Upper lobe of left lung (tissue), 6 donors: ENCODE measurements around the gene TRIM13. TPM values are rescaled to one million over a fixed set of nuclear protein-coding genes. Genes with fewer than 3 reads are reported as not detected.

ENCODE experiments used
- ATAC-seq, 2 donors: fragments of 200-7000 bp; cut with Tn5 transposase; one replicate each; pipeline ENCODE4 v1.9.1; 2022; ENCODE audit warnings: mild to moderate bottlenecking in 2 of 2, moderate library complexity in 2 of 2; ENCODE audit not compliant: low FRiP score in 2 of 2
- DNase-seq, 2 donors: peaks; one replicate each; pipeline ENCODE4 v3.0.0-alpha.2; 2019 to 2020
- H3K27ac ChIP-seq, 4 donors: fragments of 200-600 bp; sonication (generic); one replicate each; pipeline ENCODE4 v1.5.1; 2016 to 2019
- H3K27me3 ChIP-seq, 4 donors: fragments of 200-600 bp; sonication (generic); one replicate each; pipeline ENCODE4 v1.5.1; 2017 to 2019
- H3K36me3 ChIP-seq, 4 donors: fragments of 200-600 bp; sonication (generic); one replicate each; pipeline ENCODE4 v1.5.1; 2016 to 2019
- H3K4me1 ChIP-seq, 4 donors: fragments of 200-600 bp; sonication (generic); one replicate each; pipeline ENCODE4 v1.5.1; 2018 to 2019
- H3K4me3 ChIP-seq, 4 donors: fragments of 200-600 bp; sonication (generic); one replicate each; pipeline ENCODE4 v1.5.1; 2017 to 2019; ENCODE audit warnings: mild to moderate bottlenecking in 2 of 4, moderate library complexity in 1 of 4
- H3K9me3 ChIP-seq, 4 donors: fragments of 200-600 bp; sonication (generic); one replicate each; pipeline ENCODE4 v1.5.1; 2018 to 2019
- EP300 ChIP-seq, 4 donors: sonication (generic); formaldehyde crosslinking; IDR thresholded peaks; one replicate each; pipeline ENCODE4 v1.5.1; 2017; ENCODE audit warnings: antibody characterized with exemption in 4 of 4, control low read depth in 2 of 4
- POLR2A ChIP-seq, 4 donors: fragments of 450-650 bp; IDR thresholded peaks; one replicate each; pipeline ENCODE4 v1.5.1; 2016 to 2017; ENCODE audit warnings: antibody characterized with exemption in 4 of 4, mild to moderate bottlenecking in 2 of 4
- POLR2AphosphoS5 ChIP-seq, 2 donors: sonication (generic); formaldehyde crosslinking; IDR thresholded peaks; one replicate each; pipeline ENCODE4 v1.5.1; 2017; ENCODE audit warnings: antibody characterized with exemption in 2 of 2
- WGBS, 2 donors: methylation state at CpG; one replicate each; pipeline ENCODE4 v1.1.5; 2017 to 2018; 5-methylcytosine and 5-hydroxymethylcytosine counted together
- total RNA-seq, 6 donors: library from RNA; depleted of rRNA in 4 of 6; stranded (reverse); fragments of >200 nt in 4 of 6; gene quantifications; one replicate each; pipeline versions ENCODE4 v1.1.0 to v1.2.1, GENCODE V29; 2016 to 2021
- TF ChIP-seq, protein P1 (sequence below), 6 experiments: fragments of 450-650 bp in 4 of 6; fragments of 200-600 bp in 2 of 6; sonication (generic) in 2 of 6; IDR thresholded peaks; one replicate each; pipeline ENCODE4 v1.5.1; 2016 to 2019; ENCODE audit warnings: antibody characterized with exemption in 6 of 6
- donor health status: DM: no; HTN: no; CAD: no; lungs with moderate emphysema.
- donor health status: DM: no; HTN: yes; CAD: no; lungs with severe emphysema.

TRIM13 gene
- total RNA-seq, 6 donors from 2014 or later, result 7.7 to 36.4 (median 26.3) TPM

DNA sequence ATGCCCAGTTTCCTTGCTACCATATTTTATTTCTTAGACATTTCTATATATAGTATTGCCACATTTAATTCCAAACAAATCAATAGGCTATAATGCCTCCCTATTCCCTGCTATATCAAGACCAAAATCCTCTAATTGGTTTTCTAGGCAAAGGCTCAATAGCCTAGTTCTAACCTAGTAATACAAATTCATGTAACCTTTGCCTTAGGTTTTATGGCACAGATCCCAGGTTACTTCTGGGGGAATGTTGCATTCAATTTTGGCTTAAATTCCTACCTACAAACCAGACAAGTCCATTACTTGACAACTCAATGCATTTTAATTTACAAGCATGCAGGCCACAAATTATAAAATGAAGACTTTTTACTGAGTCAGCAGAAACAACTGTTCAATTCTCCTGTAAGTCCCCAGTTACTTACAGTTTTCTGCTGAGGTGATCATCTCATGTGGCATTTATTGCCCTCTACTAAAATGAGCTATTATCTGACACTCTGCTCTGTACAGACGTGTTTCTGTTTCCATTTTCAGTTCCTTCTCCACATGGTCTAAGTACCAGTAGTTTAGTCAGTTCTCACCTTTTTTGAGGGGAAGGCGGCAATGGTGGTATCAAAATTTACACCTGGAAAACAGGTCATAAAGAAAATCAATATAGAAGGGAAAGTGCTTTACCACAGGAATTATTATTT is 30.1 kb downstream of the TRIM13 start:
- no peak overlapping the region for H3K27ac ChIP-seq
- WGBS, 2 donors, result 77 to 92% methylated on average over 2 of the region's 2 CpGs
- TF ChIP-seq POLR2A (IDR thresholded peaks at IDR 0.05) (no peak), EP300 (IDR thresholded peaks at IDR 0.05) (no peak), POLR2AphosphoS5 (IDR thresholded peaks at IDR 0.05) (no peak)
- TF ChIP-seq, protein P1, sequence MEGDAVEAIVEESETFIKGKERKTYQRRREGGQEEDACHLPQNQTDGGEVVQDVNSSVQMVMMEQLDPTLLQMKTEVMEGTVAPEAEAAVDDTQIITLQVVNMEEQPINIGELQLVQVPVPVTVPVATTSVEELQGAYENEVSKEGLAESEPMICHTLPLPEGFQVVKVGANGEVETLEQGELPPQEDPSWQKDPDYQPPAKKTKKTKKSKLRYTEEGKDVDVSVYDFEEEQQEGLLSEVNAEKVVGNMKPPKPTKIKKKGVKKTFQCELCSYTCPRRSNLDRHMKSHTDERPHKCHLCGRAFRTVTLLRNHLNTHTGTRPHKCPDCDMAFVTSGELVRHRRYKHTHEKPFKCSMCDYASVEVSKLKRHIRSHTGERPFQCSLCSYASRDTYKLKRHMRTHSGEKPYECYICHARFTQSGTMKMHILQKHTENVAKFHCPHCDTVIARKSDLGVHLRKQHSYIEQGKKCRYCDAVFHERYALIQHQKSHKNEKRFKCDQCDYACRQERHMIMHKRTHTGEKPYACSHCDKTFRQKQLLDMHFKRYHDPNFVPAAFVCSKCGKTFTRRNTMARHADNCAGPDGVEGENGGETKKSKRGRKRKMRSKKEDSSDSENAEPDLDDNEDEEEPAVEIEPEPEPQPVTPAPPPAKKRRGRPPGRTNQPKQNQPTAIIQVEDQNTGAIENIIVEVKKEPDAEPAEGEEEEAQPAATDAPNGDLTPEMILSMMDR (IDR thresholded peaks at IDR 0.05), result no peak
- DNase-seq (no peak), ATAC-seq (no peak)
- H3K4me1 ChIP-seq, result peaks cover 0 to 10% (median 2%) of the 10 kb centered on the region in 4 donors
- H3K4me3 ChIP-seq, result no peak overlapping the region
- no peaks in the 10 kb centered on the region for H3K27me3 ChIP-seq
- no peaks in the 10 kb centered on the region for H3K9me3 ChIP-seq
- H3K36me3 ChIP-seq, result peaks cover 0 to 4% (median 2%) of the 10 kb centered on the region in 4 donors

DNA sequence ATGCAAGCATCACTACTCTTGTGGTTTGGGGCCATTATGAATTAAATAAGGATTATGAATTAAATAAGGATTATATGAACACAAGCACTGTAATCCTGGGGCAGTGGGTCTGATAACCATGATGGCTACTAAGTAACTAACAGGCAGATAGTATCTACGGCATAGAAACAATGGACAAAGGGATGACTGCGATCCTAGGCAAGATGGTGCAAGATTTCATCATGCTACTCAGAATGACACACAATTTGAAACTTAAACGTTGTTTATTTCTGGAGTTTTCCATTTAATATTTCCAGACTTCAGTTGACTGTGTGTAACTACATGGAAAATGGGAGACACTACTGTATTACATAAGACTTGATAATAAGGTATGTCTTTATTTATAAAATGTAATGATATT is 33.5 kb downstream of the TRIM13 start:
- no peak overlapping the region for H3K4me3 ChIP-seq
- peaks cover 0 to 10% (median 2%) of the 10 kb centered on the region in 4 donors for H3K4me1 ChIP-seq
- no peak overlapping the region for H3K27ac ChIP-seq
- no peaks in the 10 kb centered on the region for H3K27me3 ChIP-seq
- peaks cover 0 to 3% (median 0%) of the 10 kb centered on the region in 4 donors for H3K36me3 ChIP-seq
- TF ChIP-seq, protein P1 (IDR thresholded peaks at IDR 0.05), result no peak
- TF ChIP-seq POLR2A (IDR thresholded peaks at IDR 0.05) (no peak), EP300 (IDR thresholded peaks at IDR 0.05) (no peak), POLR2AphosphoS5 (IDR thresholded peaks at IDR 0.05) (no peak)
- WGBS, 2 donors, result 86 to 87% methylated on average over 3 of the region's 3 CpGs
- no peaks in the 10 kb centered on the region for H3K9me3 ChIP-seq
- DNase-seq (no peak), ATAC-seq (no peak)

DNA sequence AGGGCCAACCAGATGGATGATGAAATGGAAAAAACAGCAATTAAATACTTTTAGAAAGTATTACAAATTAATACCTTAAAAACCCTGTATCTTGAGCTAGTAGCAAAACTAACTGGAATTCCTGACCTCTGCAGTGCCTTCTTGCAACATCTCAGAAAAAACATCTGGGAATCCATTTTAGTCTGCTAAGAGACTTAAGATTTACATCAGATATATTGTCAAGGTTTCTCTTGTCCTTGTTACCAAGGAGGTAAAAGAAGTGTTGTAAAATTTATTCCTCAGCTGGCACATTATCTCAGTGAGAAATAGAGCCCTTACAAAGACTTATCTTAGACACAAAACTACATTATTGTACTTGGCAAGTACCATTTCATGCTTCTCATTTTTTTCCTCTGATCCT is 36.9 kb downstream of the TRIM13 start:
- no peaks in the 10 kb centered on the region for H3K36me3 ChIP-seq
- ATAC-seq, result no peak

DNA sequence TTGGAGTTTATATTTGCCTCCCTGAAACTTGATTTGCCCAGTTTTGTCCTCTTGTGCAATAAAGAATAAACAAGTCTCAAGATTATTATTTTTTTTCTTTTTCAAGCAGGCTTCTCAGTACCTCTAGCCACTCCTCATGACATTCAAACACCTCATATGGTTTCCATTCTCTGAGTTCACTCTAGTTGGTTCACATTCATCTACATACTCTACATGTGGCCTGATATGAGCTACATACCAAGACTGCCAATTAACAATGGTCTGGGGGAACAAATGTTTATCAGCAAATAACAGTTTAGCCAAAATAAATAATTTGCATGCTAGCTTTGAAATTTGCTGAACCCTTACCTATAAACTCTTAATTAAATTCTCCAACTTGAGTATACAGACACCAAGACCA is 40.9 kb downstream of the TRIM13 start:
- H3K27ac ChIP-seq, result no peak overlapping the region
- no peak for TF ChIP-seq EP300 (IDR thresholded peaks at IDR 0.05)
- no peak for TF ChIP-seq POLR2AphosphoS5 (IDR thresholded peaks at IDR 0.05)
- TF ChIP-seq, protein P1 (IDR thresholded peaks at IDR 0.05), result no peak
- TF ChIP-seq POLR2A (IDR thresholded peaks at IDR 0.05), result no peak
- H3K9me3 ChIP-seq, result no peaks in the 10 kb centered on the region
- no peaks in the 10 kb centered on the region for H3K27me3 ChIP-seq
- no peak for DNase-seq
- H3K36me3 ChIP-seq, result no peaks in the 10 kb centered on the region
- H3K4me1 ChIP-seq, result no peaks in the 10 kb centered on the region
- no peak overlapping the region for H3K4me3 ChIP-seq
- no peak for ATAC-seq

More for the DNA sequence above, 36.9 kb downstream of the TRIM13 start:
- no peaks in the 10 kb centered on the region for H3K4me1 ChIP-seq
- no peaks in the 10 kb centered on the region for H3K9me3 ChIP-seq
- no peak for TF ChIP-seq EP300 (IDR thresholded peaks at IDR 0.05)
- TF ChIP-seq, protein P1 (IDR thresholded peaks at IDR 0.05), result no peak
- no peak for TF ChIP-seq POLR2A (IDR thresholded peaks at IDR 0.05)
- TF ChIP-seq POLR2AphosphoS5 (IDR thresholded peaks at IDR 0.05), result no peak
- no peaks in the 10 kb centered on the region for H3K27me3 ChIP-seq
- no peak overlapping the region for H3K4me3 ChIP-seq
- DNase-seq, result no peak
- H3K27ac ChIP-seq, result no peak overlapping the region

DNA sequence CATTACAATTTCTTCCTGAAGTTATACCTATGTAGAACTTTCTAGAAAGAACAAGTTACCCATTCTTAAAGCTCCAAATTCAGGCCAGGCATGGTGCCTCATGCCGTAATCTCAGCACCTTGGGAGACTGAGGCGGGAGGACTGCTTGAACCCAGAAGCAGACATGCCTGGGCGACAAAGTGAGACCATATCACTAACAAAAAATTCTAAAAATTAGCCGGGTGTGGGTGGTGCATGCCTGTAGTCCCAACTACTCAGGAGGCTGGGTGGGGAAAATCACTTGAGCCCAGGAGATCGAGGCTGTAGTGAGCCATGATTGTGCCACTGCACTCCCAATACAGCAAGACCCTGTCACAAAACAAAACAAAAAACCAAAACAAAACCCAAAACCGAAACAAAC is 41.4 kb downstream of the TRIM13 start:
- ATAC-seq (no peak), DNase-seq (no peak)
- no peak overlapping the region for H3K4me3 ChIP-seq
- 95 to 97% methylated on average over 6 of the region's 6 CpGs for WGBS, 2 donors
- H3K27ac ChIP-seq, result no peak overlapping the region
- no peaks in the 10 kb centered on the region for H3K36me3 ChIP-seq
- TF ChIP-seq, protein P1 (IDR thresholded peaks at IDR 0.05), result no peak
- TF ChIP-seq POLR2AphosphoS5 (IDR thresholded peaks at IDR 0.05) (no peak), POLR2A (IDR thresholded peaks at IDR 0.05) (no peak), EP300 (IDR thresholded peaks at IDR 0.05) (no peak)
- H3K27me3 ChIP-seq, result no peaks in the 10 kb centered on the region
- no peaks in the 10 kb centered on the region for H3K9me3 ChIP-seq
- H3K4me1 ChIP-seq, result no peaks in the 10 kb centered on the region
